Kidney glomerular epithelial cell (primary cell): Measurements from ENCODE around the gene IL15RA.
A peak's percentile ranks its signal among the peaks of the same experiment; 100 is the strongest.
"Not testable (repeated sequence)": the region's sequence is repeated elsewhere in the genome, so short reads cannot be mapped to it uniquely, and the experiment has no call there.

ENCODE experiments used
- DNase-seq: peaks from one replicate; lab custom pipeline; 2025; lab: John Stamatoyannopoulos, UW

IL15RA gene

DNA sequence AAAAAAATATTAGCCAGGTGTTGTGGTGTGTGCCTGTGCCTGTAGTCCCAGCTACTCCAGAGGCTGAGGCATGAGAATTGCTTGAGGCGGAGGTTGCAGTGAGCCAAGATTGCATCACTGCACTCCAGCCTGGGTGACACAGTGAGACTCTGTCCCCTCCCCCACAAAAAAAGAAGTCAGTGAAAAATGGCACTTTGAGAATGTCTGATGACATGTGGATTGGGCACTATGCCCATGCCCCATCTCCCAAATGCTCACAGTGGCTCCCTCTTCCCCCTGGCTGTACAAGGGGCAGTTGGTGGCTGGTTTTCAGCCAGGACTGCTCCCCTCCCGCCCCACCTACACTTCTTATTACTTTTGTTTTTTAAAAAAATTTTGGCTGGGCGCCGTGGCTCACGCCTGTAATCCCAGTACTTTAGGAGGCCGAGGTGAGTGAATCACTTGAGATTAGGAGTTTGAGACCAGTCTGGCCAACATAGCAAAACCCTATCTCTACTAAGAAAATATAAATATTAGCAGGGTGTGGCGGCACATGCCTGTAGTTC, 26.1 kb downstream of the IL15RA start:
- DNase-seq = no peak

DNA sequence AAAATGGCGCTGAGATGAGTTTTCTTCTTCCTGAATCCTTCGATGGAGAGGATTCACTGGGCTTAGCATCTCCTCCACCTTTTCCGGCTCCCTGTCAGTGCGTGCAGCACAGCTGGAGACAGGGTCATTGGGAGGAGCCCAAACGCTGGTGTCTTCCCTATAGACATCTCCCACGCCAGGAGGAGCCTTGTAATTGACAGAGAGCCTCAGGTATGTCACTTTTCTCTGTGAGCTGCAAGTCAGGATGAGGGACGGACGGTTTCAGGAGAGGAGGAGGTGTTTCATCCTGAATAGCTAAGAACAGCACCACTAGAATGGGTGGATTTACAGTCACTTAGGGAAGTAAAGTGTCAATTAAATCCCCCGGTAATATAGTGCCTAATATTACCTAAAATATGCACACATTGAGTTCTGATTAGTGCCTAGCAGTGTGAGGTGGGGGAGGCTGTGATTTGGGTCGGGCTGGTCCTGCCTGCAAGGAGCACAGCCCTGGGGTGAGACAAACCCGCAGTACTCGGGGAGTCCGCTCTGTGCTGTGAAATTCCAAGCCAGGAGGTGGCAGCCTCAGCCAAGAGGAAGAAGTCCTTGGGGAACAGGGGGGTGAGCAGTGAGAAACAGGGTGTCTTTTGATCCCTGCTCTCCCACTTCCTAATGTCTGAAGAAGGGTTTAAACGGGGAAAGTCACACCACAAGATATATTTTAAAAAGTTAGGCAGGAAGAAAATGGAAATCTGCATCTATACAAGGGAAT, 28.2 kb downstream of the IL15RA start:
- DNase-seq = peak; percentile 8

- no peak for DNase-seq
These were observed 29.1 kb downstream of the IL15RA start for GRCh38 chr10:5948208-5948585.

- no peak for DNase-seq
These were observed 29.7 kb downstream of the IL15RA start for GRCh38 chr10:5947471-5948207.

- no peak for DNase-seq
These were observed 30.6 kb downstream of the IL15RA start for GRCh38 chr10:5946786-5947185.

DNA sequence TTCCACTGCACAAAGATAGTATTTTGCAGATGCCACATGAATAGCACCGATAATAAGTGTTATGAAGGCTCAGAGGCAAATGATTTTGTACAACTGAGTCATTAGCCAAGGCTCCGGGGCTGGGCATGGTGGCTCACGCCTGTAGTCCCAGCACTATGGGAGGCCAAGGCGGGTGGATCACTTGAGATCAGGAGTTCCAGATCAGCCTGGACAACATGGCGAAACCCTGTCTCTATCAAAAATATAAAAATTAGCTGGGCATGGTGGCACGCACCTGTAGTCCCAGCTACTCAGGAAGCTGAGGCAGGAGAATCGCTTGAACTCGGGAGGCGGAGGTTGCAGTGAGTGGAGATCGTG, 30.9 kb downstream of the IL15RA start:
- not testable (repeated sequence) for DNase-seq

GRCh38 chr10:5945561-5946418, 31.6 kb downstream of the IL15RA start:
- no peak for DNase-seq

DNA sequence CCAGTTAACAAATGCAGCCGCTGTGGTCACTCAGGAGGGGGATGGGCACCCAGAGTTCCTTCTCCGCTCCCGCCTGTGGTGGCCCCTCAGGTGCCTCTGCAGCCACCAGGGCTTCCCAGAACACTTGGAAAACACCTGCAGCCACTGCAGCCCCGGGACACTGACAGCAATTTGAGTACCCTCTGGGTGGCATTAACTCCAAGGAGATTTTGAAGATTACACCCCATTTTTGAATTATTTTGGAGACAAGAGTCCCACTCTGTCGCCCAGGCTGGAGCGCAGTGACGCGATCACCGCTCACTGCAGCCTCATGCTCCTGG, 32.2 kb downstream of the IL15RA start:
- no peak for DNase-seq

DNA sequence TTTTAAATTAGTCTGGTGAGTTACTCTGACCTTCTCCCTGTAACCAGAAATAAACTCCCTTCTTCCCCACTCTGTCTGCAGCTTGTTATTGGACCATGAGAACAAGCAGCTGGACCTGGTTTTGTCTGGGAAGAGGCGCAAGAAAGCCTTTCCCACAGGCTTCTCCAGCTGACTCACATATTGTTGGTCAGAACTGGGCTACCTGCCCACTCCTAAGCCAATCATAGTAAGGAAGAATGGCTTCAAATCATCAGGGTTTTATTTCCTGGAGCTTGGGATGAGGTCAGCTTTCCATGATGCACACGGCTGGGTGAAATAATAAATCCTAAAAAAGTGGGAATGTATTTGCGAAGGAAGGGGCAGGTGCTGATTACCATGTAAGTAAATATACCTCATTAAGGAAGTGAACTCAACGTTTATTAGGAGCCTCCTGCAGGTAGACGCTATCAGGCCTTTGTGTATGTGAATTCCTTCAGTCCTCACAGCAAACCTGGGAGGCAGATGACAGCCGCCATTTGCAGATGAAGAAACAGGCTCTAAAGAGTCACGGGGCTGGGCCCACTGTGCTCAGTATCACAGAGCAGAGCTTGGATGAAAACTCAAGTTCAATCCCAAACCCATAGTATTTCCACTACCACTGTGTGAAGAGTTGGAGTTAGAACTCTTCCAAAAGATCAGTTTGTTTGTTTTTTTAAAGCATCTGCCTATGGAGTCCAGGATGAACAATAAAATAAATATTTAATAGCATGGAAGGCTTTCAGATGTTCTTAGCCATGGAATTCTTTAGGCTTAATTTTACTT, 32.8 kb downstream of the IL15RA start:
- DNase-seq = peak; percentile 95

DNA sequence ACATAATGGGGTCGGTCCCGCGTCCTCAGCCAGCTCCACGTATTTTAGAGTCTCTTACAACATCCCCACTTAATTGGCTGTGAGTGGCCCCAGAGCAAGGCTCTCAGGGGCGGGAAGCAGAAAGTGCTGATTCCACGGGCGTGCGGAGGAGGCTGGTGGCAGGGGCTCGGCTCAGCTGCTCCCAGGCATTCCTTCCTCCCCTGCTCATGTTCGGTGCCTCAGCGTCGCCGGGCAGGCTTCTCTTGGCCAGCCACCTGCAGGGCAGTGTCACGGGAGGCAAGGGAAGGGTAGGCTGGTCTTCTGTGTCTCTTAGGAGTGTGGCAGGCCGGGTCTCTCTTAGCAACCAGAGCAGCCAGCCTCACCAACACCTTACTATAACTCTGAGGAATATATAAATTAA, 33.8 kb downstream of the IL15RA start:
- peak; percentile 24 for DNase-seq

GRCh38 chr10:5942474-5942873, 34.9 kb downstream of the IL15RA start:
- no peak for DNase-seq

- DNase-seq = no peak
These were observed 35.3 kb downstream of the IL15RA start for GRCh38 chr10:5942001-5942400.

- DNase-seq = no peak
These were observed 35.8 kb downstream of the IL15RA start for GRCh38 chr10:5941579-5941978.

DNA sequence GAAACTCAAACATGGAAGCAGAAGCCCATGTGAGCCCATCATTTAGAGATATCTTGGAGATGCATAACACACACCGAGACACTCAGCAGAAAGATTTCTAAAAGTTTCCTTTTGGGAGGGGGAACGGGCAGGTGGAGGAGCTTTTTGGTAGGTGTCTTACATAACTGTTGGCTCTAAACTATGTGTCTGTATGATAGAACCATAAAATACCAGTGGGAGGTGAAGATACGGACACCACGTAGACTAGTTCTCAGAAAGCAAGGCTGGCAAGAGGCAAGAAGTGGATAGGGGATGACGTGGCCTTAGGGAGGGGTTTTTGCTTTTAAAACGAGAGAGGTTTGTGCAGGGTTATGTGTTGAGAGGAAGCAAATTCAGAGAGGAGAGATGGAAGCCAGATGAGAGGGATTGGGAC, 36.5 kb downstream of the IL15RA start:
- no peak for DNase-seq

- no peak for DNase-seq
These were observed 39.1 kb downstream of the IL15RA start for GRCh38 chr10:5938291-5938690.

DNA sequence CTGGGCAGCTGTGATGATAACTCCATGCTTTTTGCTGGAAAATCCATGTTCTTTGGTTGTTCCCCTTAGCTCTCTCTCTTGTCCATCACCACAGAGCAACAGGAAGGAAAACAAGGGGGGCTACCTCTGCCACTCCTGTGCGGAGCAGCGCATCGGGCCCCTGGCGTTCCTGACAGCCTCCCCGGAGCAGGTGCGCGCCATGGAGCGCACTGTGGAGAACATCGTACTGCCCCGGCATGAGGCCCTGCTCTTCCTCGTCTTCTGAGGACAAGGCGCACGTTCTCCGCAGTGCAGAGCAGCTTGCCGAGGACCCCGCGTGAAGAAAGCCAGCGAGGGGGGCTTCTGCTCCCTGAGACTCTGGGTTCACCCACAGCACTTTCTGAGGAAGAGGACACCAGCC, 40.3 kb downstream of the IL15RA start:
- DNase-seq = no peak

DNA sequence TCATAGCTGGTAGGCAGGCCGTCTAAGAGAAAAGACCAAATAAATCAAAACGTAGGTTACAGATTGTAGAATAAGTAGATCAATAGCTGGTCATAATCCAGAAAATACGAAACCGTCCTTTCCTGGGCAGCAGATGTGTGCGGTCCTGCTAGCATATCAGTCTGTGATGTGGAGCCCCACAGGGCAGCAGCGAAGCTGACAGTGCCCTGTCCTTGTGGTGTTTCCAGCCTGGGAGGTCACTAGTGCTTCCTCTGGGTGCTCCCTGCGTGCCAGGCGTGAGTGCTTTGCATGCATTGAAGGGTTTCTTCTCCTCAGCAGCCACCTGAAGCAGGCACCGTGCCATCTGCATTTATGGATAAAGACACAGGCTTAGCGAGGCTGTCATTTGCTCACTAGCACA, 41.7 kb downstream of the IL15RA start:
- no peak for DNase-seq

- DNase-seq = no peak
These were observed 43.3 kb downstream of the IL15RA start for GRCh38 chr10:5933909-5934546.

DNA sequence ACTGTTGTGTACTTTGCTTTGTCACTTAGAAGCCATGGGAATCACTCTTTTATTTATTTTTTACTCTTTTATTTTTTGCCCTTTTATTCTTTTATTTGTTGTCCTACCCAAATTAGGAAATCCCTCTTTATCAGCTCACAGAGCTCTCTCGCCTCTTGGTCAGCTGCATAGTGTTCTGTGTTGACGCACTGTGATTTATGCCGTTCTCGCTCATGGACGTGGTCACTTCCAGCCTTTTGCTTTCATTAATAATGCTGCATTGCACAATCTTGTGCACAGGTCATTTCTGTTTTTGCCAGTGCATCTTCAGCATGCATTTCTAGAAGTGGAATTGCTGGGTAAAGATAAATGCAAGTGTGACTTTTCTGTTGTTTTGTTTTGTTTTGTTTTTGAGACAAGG, 45.0 kb downstream of the IL15RA start:
- DNase-seq = no peak

GRCh38 chr10:5930272-5930671, 47.1 kb downstream of the IL15RA start:
- DNase-seq = no peak

DNA sequence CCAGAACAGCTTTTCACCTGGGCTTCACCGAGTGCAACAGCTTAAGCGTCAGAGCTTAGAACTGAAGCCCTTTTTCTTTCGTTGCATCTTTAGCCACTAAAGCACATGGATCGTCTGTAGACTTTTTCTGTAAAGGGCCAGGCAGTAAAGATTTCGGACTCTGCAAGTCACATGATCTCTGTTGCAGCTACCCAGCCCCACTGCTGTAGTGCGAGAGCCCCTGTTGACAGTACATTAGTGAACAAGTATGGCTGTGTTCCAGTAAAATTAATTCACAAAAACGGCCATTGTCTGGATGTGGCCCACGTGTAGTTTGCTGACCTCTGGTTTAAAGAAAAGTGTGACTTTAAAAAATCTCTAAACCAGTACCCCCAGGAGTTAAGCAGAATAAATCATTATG, 47.9 kb downstream of the IL15RA start:
- DNase-seq = no peak
